ENCODE results near the gene BTRC.

DNA sequence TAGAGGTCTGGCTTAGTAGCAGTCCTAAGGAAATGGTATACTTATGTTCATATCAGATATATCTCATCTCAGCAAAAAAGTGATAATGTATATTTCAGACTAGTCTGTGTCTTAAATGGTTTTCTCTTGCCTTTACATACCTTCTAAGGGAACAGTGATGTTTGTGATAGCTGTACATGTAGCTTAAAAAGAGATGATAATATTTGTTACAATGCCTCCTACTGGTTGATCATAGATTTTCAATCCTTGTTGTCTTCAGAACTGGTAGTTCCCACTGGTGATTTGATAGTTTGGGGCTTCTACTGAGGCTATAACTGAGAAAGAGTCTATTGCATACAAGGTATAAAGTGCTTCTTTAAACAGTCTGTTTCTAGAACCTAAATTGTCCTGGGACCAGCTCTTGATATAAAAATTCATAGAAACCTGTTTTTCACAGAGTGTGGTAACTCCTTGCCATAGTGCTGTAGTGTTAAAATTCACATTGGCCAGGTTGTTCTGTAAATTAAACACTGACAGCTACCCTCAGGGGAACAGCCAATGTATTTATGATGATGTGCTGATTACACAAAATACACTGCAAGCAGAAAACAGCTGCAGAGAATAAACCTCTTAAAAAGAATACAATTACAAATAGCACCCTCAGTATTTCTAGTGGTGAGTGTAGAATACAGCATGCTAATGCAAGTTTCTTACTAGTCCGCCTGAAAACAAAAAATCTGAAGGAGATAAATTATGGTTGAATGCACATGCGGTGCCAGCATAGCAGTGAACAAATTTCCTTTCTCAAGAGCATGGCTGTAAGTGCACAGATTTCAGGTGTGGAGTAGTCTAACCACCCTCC is 90.3 kb downstream of the BTRC start:
- TF ChIP-seq, protein P1, sequence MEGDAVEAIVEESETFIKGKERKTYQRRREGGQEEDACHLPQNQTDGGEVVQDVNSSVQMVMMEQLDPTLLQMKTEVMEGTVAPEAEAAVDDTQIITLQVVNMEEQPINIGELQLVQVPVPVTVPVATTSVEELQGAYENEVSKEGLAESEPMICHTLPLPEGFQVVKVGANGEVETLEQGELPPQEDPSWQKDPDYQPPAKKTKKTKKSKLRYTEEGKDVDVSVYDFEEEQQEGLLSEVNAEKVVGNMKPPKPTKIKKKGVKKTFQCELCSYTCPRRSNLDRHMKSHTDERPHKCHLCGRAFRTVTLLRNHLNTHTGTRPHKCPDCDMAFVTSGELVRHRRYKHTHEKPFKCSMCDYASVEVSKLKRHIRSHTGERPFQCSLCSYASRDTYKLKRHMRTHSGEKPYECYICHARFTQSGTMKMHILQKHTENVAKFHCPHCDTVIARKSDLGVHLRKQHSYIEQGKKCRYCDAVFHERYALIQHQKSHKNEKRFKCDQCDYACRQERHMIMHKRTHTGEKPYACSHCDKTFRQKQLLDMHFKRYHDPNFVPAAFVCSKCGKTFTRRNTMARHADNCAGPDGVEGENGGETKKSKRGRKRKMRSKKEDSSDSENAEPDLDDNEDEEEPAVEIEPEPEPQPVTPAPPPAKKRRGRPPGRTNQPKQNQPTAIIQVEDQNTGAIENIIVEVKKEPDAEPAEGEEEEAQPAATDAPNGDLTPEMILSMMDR (IDR thresholded peaks at IDR 0.05) = no peak
- TF ChIP-seq EP300 (IDR thresholded peaks at IDR 0.05) = no peak
- no peak for TF ChIP-seq POLR2A (IDR thresholded peaks at IDR 0.05)

Measured in stomach (tissue), 4 donors.